ENCODE results near the gene ZNF141.
"Not testable (repeated sequence)": the region's sequence is repeated elsewhere in the genome, so short reads cannot be mapped to it uniquely, and the experiment has no call there.

Gene ZNF141

DNA sequence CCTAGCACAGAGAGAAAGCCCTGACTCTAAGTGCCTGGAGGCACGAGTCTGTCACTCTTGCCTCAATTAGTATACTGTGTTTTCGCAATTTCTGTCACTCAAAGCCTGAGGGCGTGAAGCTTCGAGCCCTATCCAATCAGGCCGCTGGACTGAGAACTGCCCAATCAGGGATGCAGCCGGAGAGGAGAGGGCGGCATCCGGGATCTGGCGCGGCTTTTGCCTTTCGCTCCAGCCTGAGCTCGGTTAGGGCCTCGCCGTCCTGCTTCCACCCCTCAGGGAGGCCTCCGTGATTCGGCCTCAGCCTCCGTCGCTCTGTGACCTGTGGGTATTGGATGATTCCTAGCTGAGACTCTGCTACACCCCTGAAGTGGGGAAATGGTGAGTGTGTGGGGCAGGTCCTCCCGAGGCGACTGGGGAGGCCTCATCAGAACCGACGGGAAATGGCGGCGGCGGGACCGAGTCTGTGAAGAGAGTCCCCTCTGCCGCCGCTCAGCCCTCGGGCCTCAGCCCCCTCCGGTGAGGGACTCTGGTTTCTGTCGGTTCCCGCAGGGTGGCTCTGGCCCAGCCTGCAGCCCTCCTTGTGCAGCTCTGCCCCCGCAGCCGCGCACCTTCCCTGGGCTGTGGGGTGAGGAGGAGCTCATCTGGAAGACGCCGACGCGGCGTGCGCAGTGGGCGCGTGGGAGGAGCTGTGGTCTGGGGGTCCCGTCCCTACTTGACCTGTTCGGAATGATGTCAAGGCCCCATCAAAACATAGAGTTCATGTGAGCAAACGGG lies 48.5 kb downstream of the ZNF141 start:
- DNase-seq (ENCODE audit: low read depth, low spot score) = peak; percentile 77

DNA sequence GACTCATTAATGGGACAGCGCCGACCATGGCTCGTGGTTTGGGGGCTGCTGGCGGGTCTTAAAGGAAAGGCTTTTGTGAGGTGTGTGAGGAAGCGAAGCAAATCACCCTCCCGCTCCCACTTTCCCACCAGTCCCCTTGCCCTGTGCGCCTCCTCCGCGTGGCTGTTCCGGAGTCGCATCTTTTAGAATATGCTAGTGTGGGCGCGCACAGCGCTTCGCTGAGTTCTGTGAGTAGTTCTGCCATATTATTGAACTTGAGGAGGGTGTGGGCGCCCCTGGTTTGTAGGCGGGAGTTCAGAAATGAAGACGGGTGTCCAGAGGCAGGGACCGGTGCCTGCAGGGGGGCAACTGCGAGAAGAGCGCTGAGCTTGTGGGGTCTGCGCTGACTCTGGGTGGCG lies 49.1 kb downstream of the ZNF141 start:
- DNase-seq (ENCODE audit: low read depth, low spot score) = no peak

- DNase-seq (ENCODE audit: low read depth, low spot score) = no peak
These were observed 66.4 kb downstream of the ZNF141 start for GRCh38 chr4:404006-404405.

GRCh38 chr4:408321-408720 lies 70.7 kb downstream of the ZNF141 start:
- DNase-seq (ENCODE audit: low read depth, low spot score) = not testable (repeated sequence)

DNA sequence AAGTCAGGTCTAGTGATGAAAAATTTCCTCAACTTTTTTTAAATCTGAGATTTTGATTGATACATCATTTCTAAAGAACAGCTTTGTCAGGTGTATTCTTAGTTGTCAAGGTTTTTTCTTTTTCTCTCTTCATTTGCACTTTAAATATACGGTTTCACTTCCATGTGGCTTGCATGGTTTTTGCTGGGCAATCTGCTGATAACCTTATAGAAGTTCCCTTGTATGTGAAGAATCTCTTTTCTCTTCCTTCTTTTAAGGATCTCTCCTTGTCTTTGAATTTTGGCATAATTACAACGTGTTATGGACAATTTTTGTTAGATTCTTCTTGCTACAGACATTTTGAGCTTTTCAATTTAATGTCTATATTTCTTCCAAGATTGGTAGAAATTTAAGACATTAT lies 85.0 kb downstream of the ZNF141 start:
- DNase-seq (ENCODE audit: low read depth, low spot score) = no peak

Measured in ELF-1 (cell line).